ENCODE results near the gene SBNO2.

Gene SBNO2

GRCh38 chr19:1087813-1088415, 86.2 kb downstream of the SBNO2 start:
- no peak for DNase-seq

- no peak for DNase-seq
Measured at GRCh38 chr19:1086613-1087012, 87.5 kb downstream of the SBNO2 start.

- no peak for DNase-seq
Measured at GRCh38 chr19:1085676-1086442, 88.2 kb downstream of the SBNO2 start.

GRCh38 chr19:1085053-1085658, 88.9 kb downstream of the SBNO2 start:
- no peak for DNase-seq

GRCh38 chr19:1084024-1084868, 89.8 kb downstream of the SBNO2 start:
- peak; percentile 32 for DNase-seq

- DNase-seq, result no peak
Measured at GRCh38 chr19:1082928-1083816, 90.9 kb downstream of the SBNO2 start.

GRCh38 chr19:1082165-1082927, 91.7 kb downstream of the SBNO2 start:
- peak; percentile 74 for DNase-seq

GRCh38 chr19:1081301-1082164, 92.5 kb downstream of the SBNO2 start:
- no peak for DNase-seq

GRCh38 chr19:1080360-1081161, 93.5 kb downstream of the SBNO2 start:
- DNase-seq, result no peak

GRCh38 chr19:1079566-1080111, 94.4 kb downstream of the SBNO2 start:
- peak; percentile 78 for DNase-seq

GRCh38 chr19:1076951-1077350, 97.1 kb downstream of the SBNO2 start:
- DNase-seq, result peak; percentile 91

GRCh38 chr19:1076046-1076386, 98.1 kb downstream of the SBNO2 start:
- no peak for DNase-seq

- peak; percentile 87 for DNase-seq
Measured at GRCh38 chr19:1074544-1075283, 99.4 kb downstream of the SBNO2 start.

GRCh38 chr19:1073956-1074517, 100.0 kb downstream of the SBNO2 start:
- DNase-seq, result no peak

GRCh38 chr19:1073063-1073955, 100.8 kb downstream of the SBNO2 start:
- DNase-seq, result no peak

- no peak for DNase-seq
Measured at GRCh38 chr19:1072371-1073015, 101.6 kb downstream of the SBNO2 start.
